HCT116 (cell line): Measurements from ENCODE around the gene RILPL2. TPM values are rescaled to one million over a fixed set of nuclear protein-coding genes. Genes with fewer than 3 reads are reported as not detected.

Experiments used
- ATAC-seq: fragments of 200-7000 bp; cut with Tn5 transposase; 2 replicates; pipeline ENCODE4 v1.9.1; 2020; ENCODE audit warnings: mild to moderate bottlenecking, moderate library complexity
- BruUV-seq: library from RNA; stranded (reverse); fragments of 400-500 nt; replicated peaks from 2 replicates; lab custom pipeline; 2021; lab: Mats Ljungman, UMichigan
- CTCF ChIA-PET: fragments of 300-600 bp; sonication (Branson Sonifier 250); formaldehyde crosslinking; loops from one replicate; lab custom pipeline; 2021; ENCODE audit warnings: antibody characterized with exemption; lab: Charles Lee
- POLR2A ChIA-PET: fragments of 300-600, 350-600 bp; sonication (Branson Sonifier 250); formaldehyde crosslinking; loops from one replicate; lab custom pipeline; 2021; ENCODE audit warnings: antibody characterized with exemption; lab: Charles Lee
- RAD21 ChIA-PET, 2 experiments: fragments of 300-600 bp; sonication (Branson Sonifier 250); formaldehyde crosslinking; loops; one replicate each; lab custom pipeline; 2023; ENCODE audit warnings: low total read pairs in 2 of 2; ENCODE audit not compliant: uncharacterized antibody in 2 of 2, unreplicated experiment in 2 of 2, low non-redundant PET in 1 of 2; lab: Charles Lee
- DNase-seq: peaks from one replicate; pipeline ENCODE4 v3.0.0-alpha.2; 2010; ENCODE audit warnings: low read depth, low spot score
- H2AFZ ChIP-seq: fragments of 200-600 bp; shearing (Covaris generic), sonication (generic); 2 replicates; pipeline ENCODE4 v1.6.1; 2017; ENCODE audit warnings: low read depth, mixed run types, mixed read lengths, antibody characterized with exemption, low read length; ENCODE audit not compliant: poor library complexity, severe bottlenecking
- H3K27ac ChIP-seq: 2 replicates; pipeline ENCODE4 v1.5.1; 2012; ENCODE audit warnings: low read depth, low read length
- H3K27me3 ChIP-seq: fragments of 200-600 bp; sonication (generic); 2 replicates; pipeline ENCODE4 v1.6.1; 2016; ENCODE audit warnings: mixed run types, low read length, mixed read lengths; ENCODE audit not compliant: insufficient read depth
- H3K36me3 ChIP-seq, 2 experiments: fragments of 200-500 bp in 1 of 2; fragments of 200-600 bp in 1 of 2; sonication (Bioruptor generic) in 1 of 2; sonication (generic) in 1 of 2; 2 replicates each; pipeline versions ENCODE4 v1.5.1 to v1.6.1; 2014 to 2016; ENCODE audit warnings: low read length in 2 of 2, inconsistent platforms in 1 of 2, mixed read lengths in 1 of 2, mixed run types in 1 of 2; ENCODE audit not compliant: insufficient read depth in 2 of 2, control insufficient read depth in 1 of 2
- H3K4me1 ChIP-seq, 2 experiments: fragments of 200-600 bp in 1 of 2; sonication (generic) in 1 of 2; 2 replicates each; pipeline versions ENCODE4 v1.5.1 to v1.6.1; 2012 to 2017; ENCODE audit warnings: low read length in 2 of 2, inconsistent platforms in 1 of 2, mild to moderate bottlenecking in 1 of 2, mixed read lengths in 1 of 2, mixed run types in 1 of 2, moderate library complexity in 1 of 2; ENCODE audit not compliant: insufficient read depth in 2 of 2, control insufficient read depth in 1 of 2
- H3K4me2 ChIP-seq: fragments of 200-600 bp; sonication (generic); 2 replicates; pipeline ENCODE4 v1.6.1; 2017; ENCODE audit warnings: mixed run types, low read length, mixed read lengths
- H3K4me3 ChIP-seq, 2 experiments: fragments of 200-600 bp in 1 of 2; sonication (generic) in 1 of 2; replicated peaks in 1 of 2; 2 replicates each; pipeline ENCODE4 v1.5.1; 2011 to 2016; ENCODE audit warnings: low read length in 2 of 2, control low read depth in 1 of 2, low read depth in 1 of 2, mild to moderate bottlenecking in 1 of 2, mixed read lengths in 1 of 2, mixed run types in 1 of 2
- H3K79me2 ChIP-seq: fragments of 200-600 bp; sonication (generic); 2 replicates; pipeline ENCODE4 v1.6.1; 2017; ENCODE audit warnings: mild to moderate bottlenecking, mixed run types, low read length, moderate library complexity, mixed read lengths; ENCODE audit not compliant: insufficient read depth
- H3K9ac ChIP-seq: fragments of 200-600 bp; sonication (generic); 2 replicates; pipeline ENCODE4 v1.6.1; 2016; ENCODE audit warnings: low read length, mixed read lengths
- H3K9me2 ChIP-seq: fragments of 200-600 bp; sonication (generic), shearing (Covaris generic); 2 replicates; pipeline ENCODE4 v1.6.1; 2017; ENCODE audit warnings: mixed run types, mild to moderate bottlenecking, moderate library complexity; ENCODE audit not compliant: insufficient read depth
- H3K9me3 ChIP-seq, 2 experiments: fragments of 200-500 bp in 1 of 2; fragments of 200-600 bp in 1 of 2; sonication (Bioruptor generic) in 1 of 2; sonication (generic) in 1 of 2; 2 replicates each; pipeline ENCODE4 v1.6.1; 2014 to 2017; ENCODE audit warnings: low read length in 2 of 2, mixed read lengths in 2 of 2, inconsistent platforms in 1 of 2, low read depth in 1 of 2, mild to moderate bottlenecking in 1 of 2, mixed run types in 1 of 2, moderate library complexity in 1 of 2; ENCODE audit not compliant: control insufficient read depth in 1 of 2, insufficient read depth in 1 of 2
- H4K20me1 ChIP-seq: fragments of 200-600 bp; sonication (generic), shearing (Covaris generic); 2 replicates; pipeline ENCODE4 v1.6.1; 2017; ENCODE audit warnings: mixed run types, mild to moderate bottlenecking, moderate library complexity; ENCODE audit not compliant: insufficient read depth
- CEBPB ChIP-seq: IDR thresholded peaks from 2 replicates; pipeline ENCODE4 v1.6.1; 2012; ENCODE audit warnings: low read depth
- EZH2 ChIP-seq: fragments of 200-600 bp; sonication (generic); IDR thresholded peaks from 2 replicates; pipeline ENCODE4 v1.6.1; 2017; ENCODE audit warnings: antibody characterized with exemption, mixed run types
- FOSL1 ChIP-seq: IDR thresholded peaks from 2 replicates; pipeline ENCODE4 v1.6.1; 2012; ENCODE audit warnings: low read depth
- MAX ChIP-seq: IDR thresholded peaks from 2 replicates; pipeline ENCODE4 v1.6.1; 2012
- POLR2AphosphoS5 ChIP-seq: IDR thresholded peaks from 2 replicates; pipeline ENCODE4 v1.6.1; 2011; ENCODE audit warnings: mild to moderate bottlenecking, low read depth, low read length, moderate library complexity
- RAD21 ChIP-seq: IDR thresholded peaks from 2 replicates; pipeline ENCODE4 v1.6.1; 2012; ENCODE audit warnings: low read depth, mild to moderate bottlenecking
- SP1 ChIP-seq: IDR thresholded peaks from 2 replicates; pipeline ENCODE4 v1.6.1; 2012; ENCODE audit warnings: low read depth
- TCF7L2 ChIP-seq: IDR thresholded peaks from 2 replicates; pipeline ENCODE4 v1.7.0; 2011; ENCODE audit warnings: borderline replicate concordance, inconsistent platforms; ENCODE audit not compliant: insufficient read depth, insufficient read length; ENCODE audit errors: extremely low read depth
- ZBTB33 ChIP-seq: IDR thresholded peaks from 2 replicates; pipeline ENCODE4 v1.6.1; 2011; ENCODE audit warnings: mild to moderate bottlenecking, low read length, moderate library complexity; ENCODE audit not compliant: insufficient replicate concordance; ENCODE audit errors: extremely low read depth
- ZFX ChIP-seq: fragments of 450-650 bp; IDR thresholded peaks from 2 replicates; pipeline ENCODE4 v1.6.1; 2017
- ZNF274 ChIP-seq: fragments of 200-500 bp; sonication (Bioruptor generic); IDR thresholded peaks from 2 replicates; pipeline ENCODE4 v1.6.1; 2014; ENCODE audit warnings: mild to moderate bottlenecking, low read depth, low read length, inconsistent platforms
- intact Hi-C: fragments of 100-400 bp; cut with micrococcal nuclease; formaldehyde crosslinking; loops from 2 replicates; pipeline ENCODE4 v1.10.0; 2022
- total RNA-seq: library from RNA; stranded (reverse); gene quantifications from one replicate; pipeline ENCODE4 v1.2.1, GENCODE V29; 2021; ENCODE audit not compliant: unreplicated experiment

Gene RILPL2
- total RNA-seq, 1 experiment from 2014 or later: 2.3 TPM

GRCh38 chr12:123399255-123399617 lies 37.2 kb downstream of the RILPL2 start:
- no peak overlapping the region for H3K4me3 ChIP-seq
- ATAC-seq (no peak), DNase-seq (no peak)
- H3K27me3 ChIP-seq: no peaks in the 10 kb centered on the region
- TF ChIP-seq EZH2 (no peak), TCF7L2 (no peak), CEBPB (no peak), RAD21 (no peak), POLR2AphosphoS5 (no peak)
- H3K9ac ChIP-seq: no peak overlapping the region
- H3K4me1 ChIP-seq: no peaks in the 10 kb centered on the region
- intact Hi-C loops: no loop called here
- no peaks in the 10 kb centered on the region for H3K9me3 ChIP-seq
- H3K27ac ChIP-seq: no peak overlapping the region; the same call in 1 of the 2 replicates
- RAD21 ChIA-PET: no interaction called here
- no peaks in the 10 kb centered on the region for H4K20me1 ChIP-seq
- no TSS peak for BruUV-seq
- H3K79me2 ChIP-seq: peaks cover 79% of the 10 kb centered on the region
- H3K9me2 ChIP-seq: no peaks in the 10 kb centered on the region
- POLR2A ChIA-PET: no interaction called here
- H3K4me2 ChIP-seq: no peak overlapping the region
- H2AFZ ChIP-seq: no peak overlapping the region
- peaks cover 41 to 55% of the 10 kb centered on the region in 2 experiments for H3K36me3 ChIP-seq
- CTCF ChIA-PET: no interaction called here

- BruUV-seq: no TSS peak
- Histone ChIP-seq H3K36me3 (peaks cover 37 to 51% of the 10 kb centered on the region in 2 experiments), H3K27ac (no peak overlapping the region; the same call in 1 of the 2 replicates), H3K4me1 (no peaks in the 10 kb centered on the region), H3K4me2 (no peak overlapping the region), H2AFZ (no peak overlapping the region), H3K9me2 (no peaks in the 10 kb centered on the region), H4K20me1 (no peaks in the 10 kb centered on the region), H3K4me3 (no peak overlapping the region), H3K9ac (no peak overlapping the region), H3K79me2 (peaks cover 77% of the 10 kb centered on the region), H3K9me3 (no peaks in the 10 kb centered on the region), H3K27me3 (no peaks in the 10 kb centered on the region)
- ATAC-seq: no peak
- DNase-seq: no peak
- TF ChIP-seq SP1: no peak
- no peak for TF ChIP-seq MAX
- TF ChIP-seq FOSL1: no peak
- TF ChIP-seq ZBTB33: no peak
- TF ChIP-seq ZNF274: no peak
- no peak for TF ChIP-seq ZFX
- ChIA-PET CTCF (no interaction called here), RAD21 (no interaction called here), POLR2A (no interaction called here)
- intact Hi-C loops: no loop called here
These were observed 37.8 kb downstream of the RILPL2 start for GRCh38 chr12:123398550-123399254.
